Ishikawa (cell line): ENCODE results near the gene DDI2.

Experiments
- CEBPB ChIP-seq: IDR thresholded peaks from 2 replicates; pipeline ENCODE4 v1.6.1; 2012
- CREB1 ChIP-seq: IDR thresholded peaks from 2 replicates; pipeline ENCODE4 v1.6.1; 2012; ENCODE audit warnings: low read depth
- EGR1 ChIP-seq: IDR thresholded peaks from 2 replicates; pipeline ENCODE4 v1.6.1; 2012
- EP300 ChIP-seq: IDR thresholded peaks from 2 replicates; pipeline ENCODE4 v1.6.1; 2012; ENCODE audit warnings: borderline replicate concordance
- FOXM1 ChIP-seq: IDR thresholded peaks from 2 replicates; pipeline ENCODE4 v1.6.1; 2012; ENCODE audit warnings: low read depth, borderline replicate concordance
- NFIC ChIP-seq: IDR thresholded peaks from 2 replicates; pipeline ENCODE4 v1.6.1; 2012
- RAD21 ChIP-seq: IDR thresholded peaks from 2 replicates; pipeline ENCODE4 v1.6.1; 2012; ENCODE audit warnings: low read depth
- TAF1 ChIP-seq: IDR thresholded peaks from 2 replicates; pipeline ENCODE4 v1.6.1; 2012; ENCODE audit warnings: low read depth, mild to moderate bottlenecking
- TCF12 ChIP-seq: IDR thresholded peaks from 2 replicates; pipeline ENCODE4 v1.6.1; 2012; ENCODE audit warnings: low read depth
- YY1 ChIP-seq: IDR thresholded peaks from 2 replicates; pipeline ENCODE4 v1.6.1; 2012; ENCODE audit warnings: low read depth
- ZBTB7A ChIP-seq: IDR thresholded peaks from 2 replicates; pipeline ENCODE4 v1.6.1; 2012; ENCODE audit warnings: low read depth
- TF ChIP-seq, protein P1 (sequence below): IDR thresholded peaks from 2 replicates; pipeline ENCODE4 v1.6.1; 2012
- TF ChIP-seq, protein P2 (sequence below): IDR thresholded peaks from 2 replicates; pipeline ENCODE4 v1.6.1; 2012; ENCODE audit warnings: low read depth, mild to moderate bottlenecking
- TF ChIP-seq, protein P3 (sequence below): IDR thresholded peaks from 2 replicates; pipeline ENCODE4 v1.6.1; 2012

DNA sequence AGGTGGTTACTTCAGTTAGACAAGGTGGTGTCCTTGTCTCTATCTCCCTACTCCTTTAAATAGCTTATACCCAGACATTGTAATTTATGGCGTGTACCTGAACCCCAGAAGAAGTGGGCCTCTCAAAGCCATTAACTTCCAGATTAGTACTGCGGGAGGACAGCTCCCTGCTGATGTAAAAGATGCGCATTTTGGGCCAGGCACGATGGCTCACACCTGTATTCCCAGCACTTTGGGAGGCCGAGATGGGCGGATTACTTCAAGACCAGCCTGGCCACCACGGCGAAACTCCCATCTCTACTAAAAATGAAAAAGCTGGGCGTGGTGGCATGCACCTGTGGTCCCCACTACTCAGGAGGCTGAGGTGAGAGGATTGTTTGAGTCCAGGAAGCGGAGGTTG, 51.8 kb downstream of the DDI2 start:
- TF ChIP-seq EP300 (no peak), EGR1 (no peak), FOXM1 (no peak), ZBTB7A (no peak), CREB1 (no peak), NFIC (no peak), YY1 (no peak), TCF12 (no peak), TAF1 (no peak), RAD21 (no peak), CEBPB (no peak)
- TF ChIP-seq, protein P1, sequence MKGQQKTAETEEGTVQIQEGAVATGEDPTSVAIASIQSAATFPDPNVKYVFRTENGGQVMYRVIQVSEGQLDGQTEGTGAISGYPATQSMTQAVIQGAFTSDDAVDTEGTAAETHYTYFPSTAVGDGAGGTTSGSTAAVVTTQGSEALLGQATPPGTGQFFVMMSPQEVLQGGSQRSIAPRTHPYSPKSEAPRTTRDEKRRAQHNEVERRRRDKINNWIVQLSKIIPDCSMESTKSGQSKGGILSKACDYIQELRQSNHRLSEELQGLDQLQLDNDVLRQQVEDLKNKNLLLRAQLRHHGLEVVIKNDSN = no peak
- TF ChIP-seq, protein P2, sequence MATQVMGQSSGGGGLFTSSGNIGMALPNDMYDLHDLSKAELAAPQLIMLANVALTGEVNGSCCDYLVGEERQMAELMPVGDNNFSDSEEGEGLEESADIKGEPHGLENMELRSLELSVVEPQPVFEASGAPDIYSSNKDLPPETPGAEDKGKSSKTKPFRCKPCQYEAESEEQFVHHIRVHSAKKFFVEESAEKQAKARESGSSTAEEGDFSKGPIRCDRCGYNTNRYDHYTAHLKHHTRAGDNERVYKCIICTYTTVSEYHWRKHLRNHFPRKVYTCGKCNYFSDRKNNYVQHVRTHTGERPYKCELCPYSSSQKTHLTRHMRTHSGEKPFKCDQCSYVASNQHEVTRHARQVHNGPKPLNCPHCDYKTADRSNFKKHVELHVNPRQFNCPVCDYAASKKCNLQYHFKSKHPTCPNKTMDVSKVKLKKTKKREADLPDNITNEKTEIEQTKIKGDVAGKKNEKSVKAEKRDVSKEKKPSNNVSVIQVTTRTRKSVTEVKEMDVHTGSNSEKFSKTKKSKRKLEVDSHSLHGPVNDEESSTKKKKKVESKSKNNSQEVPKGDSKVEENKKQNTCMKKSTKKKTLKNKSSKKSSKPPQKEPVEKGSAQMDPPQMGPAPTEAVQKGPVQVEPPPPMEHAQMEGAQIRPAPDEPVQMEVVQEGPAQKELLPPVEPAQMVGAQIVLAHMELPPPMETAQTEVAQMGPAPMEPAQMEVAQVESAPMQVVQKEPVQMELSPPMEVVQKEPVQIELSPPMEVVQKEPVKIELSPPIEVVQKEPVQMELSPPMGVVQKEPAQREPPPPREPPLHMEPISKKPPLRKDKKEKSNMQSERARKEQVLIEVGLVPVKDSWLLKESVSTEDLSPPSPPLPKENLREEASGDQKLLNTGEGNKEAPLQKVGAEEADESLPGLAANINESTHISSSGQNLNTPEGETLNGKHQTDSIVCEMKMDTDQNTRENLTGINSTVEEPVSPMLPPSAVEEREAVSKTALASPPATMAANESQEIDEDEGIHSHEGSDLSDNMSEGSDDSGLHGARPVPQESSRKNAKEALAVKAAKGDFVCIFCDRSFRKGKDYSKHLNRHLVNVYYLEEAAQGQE = no peak
- TF ChIP-seq, protein P3, sequence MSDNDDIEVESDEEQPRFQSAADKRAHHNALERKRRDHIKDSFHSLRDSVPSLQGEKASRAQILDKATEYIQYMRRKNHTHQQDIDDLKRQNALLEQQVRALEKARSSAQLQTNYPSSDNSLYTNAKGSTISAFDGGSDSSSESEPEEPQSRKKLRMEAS = no peak
